GM18499 (cell line): ENCODE measurements around the gene TLNRD1.

Source experiments
- ATAC-seq: cut with Tn5 transposase; IDR thresholded peaks from one replicate; pipeline ENCODE4 v1.9.1; 2021; ENCODE audit warnings: moderate number of reproducible peaks; ENCODE audit not compliant: insufficient read depth, unreplicated experiment

The TLNRD1 gene

GRCh38 chr15:80976851-80977250 lies 23.9 kb upstream of the TLNRD1 start:
- no peak for ATAC-seq

GRCh38 chr15:80977627-80978036 lies 23.1 kb upstream of the TLNRD1 start:
- ATAC-seq, result no peak

GRCh38 chr15:80978685-80979329 lies 21.9 kb upstream of the TLNRD1 start:
- ATAC-seq, result no peak

GRCh38 chr15:80979538-80980200 lies 21.1 kb upstream of the TLNRD1 start:
- ATAC-seq, result no peak

GRCh38 chr15:80982205-80982604 lies 18.5 kb upstream of the TLNRD1 start:
- no peak for ATAC-seq

- no peak for ATAC-seq
Observed at GRCh38 chr15:80982839-80983238, 17.9 kb upstream of the TLNRD1 start.

GRCh38 chr15:80984856-80985255 lies 15.9 kb upstream of the TLNRD1 start:
- ATAC-seq, result no peak

- ATAC-seq, result no peak
Observed at GRCh38 chr15:80985981-80986380, 14.7 kb upstream of the TLNRD1 start.

- no peak for ATAC-seq
Observed at GRCh38 chr15:80986487-80986886, 14.2 kb upstream of the TLNRD1 start.

- no peak for ATAC-seq
Observed at GRCh38 chr15:80988148-80988796, 12.5 kb upstream of the TLNRD1 start.

GRCh38 chr15:80989081-80989517 lies 11.6 kb upstream of the TLNRD1 start:
- ATAC-seq, result no peak

- peak; percentile 53 for ATAC-seq
Observed at GRCh38 chr15:80989518-80990478, 10.9 kb upstream of the TLNRD1 start, which contains the start of gene MESD. Gene MESD (minus strand): TSS chr15:80989819. CDS start chr15:80989791, 28 bp downstream.

- ATAC-seq, result no peak
Observed at GRCh38 chr15:80990955-80991354, 9.8 kb upstream of the TLNRD1 start.

GRCh38 chr15:80991421-80991820 lies 9.3 kb upstream of the TLNRD1 start:
- no peak for ATAC-seq

GRCh38 chr15:80992006-80992405 lies 8.7 kb upstream of the TLNRD1 start:
- no peak for ATAC-seq

GRCh38 chr15:80992441-80992840 lies 8.3 kb upstream of the TLNRD1 start:
- ATAC-seq, result no peak

GRCh38 chr15:80996247-80996646 lies 4.5 kb upstream of the TLNRD1 start:
- no peak for ATAC-seq

- ATAC-seq, result no peak
Observed at GRCh38 chr15:80997692-80998091, 3.0 kb upstream of the TLNRD1 start.

- ATAC-seq, result no peak
Observed at GRCh38 chr15:80998251-80998650, 2.5 kb upstream of the TLNRD1 start.

- no peak for ATAC-seq
Observed at GRCh38 chr15:80999623-81000036, 1.1 kb upstream of the TLNRD1 start.
